HG03520 (cell line): ENCODE data around the gene TAX1BP3.
A peak's percentile ranks its signal among the peaks of the same experiment; 100 is the strongest.

ENCODE experiments used
- ATAC-seq: cut with Tn5 transposase; IDR thresholded peaks from one replicate; pipeline ENCODE4 v1.9.1; 2021; ENCODE audit warnings: mild to moderate bottlenecking, moderate library complexity; ENCODE audit not compliant: unreplicated experiment

The TAX1BP3 gene

GRCh38 chr17:3688852-3689261 is 20.5 kb upstream of the TAX1BP3 start:
- no peak for ATAC-seq

DNA sequence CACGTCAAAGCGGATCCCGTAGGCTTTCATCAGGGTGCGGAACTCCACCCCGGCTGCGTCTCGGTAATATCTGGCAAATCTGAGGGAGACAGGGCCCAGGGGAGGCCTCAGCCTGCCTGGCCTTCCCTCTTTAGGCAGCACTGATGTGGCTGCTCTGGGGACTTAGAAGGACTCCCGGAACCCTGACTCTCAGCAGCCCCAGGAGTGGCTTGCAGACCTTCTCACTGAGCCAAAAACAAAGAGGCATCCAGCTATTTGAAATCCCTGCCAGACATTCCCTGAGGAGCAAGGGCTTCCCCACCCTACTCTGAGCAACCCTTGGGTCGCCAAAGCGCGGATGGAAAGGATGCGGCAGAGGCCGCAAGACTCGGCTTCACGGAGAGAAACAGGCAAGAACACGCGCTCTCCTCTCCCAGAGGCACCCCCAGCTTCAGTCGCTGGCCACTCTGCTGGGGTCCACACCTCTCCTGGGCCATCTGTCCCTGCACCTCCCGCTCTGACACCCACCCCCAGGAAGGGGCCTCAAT is 19.7 kb upstream of the TAX1BP3 start:
- ATAC-seq: no peak

- no peak for ATAC-seq
Measured at GRCh38 chr17:3685174-3685573, 16.8 kb upstream of the TAX1BP3 start.

DNA sequence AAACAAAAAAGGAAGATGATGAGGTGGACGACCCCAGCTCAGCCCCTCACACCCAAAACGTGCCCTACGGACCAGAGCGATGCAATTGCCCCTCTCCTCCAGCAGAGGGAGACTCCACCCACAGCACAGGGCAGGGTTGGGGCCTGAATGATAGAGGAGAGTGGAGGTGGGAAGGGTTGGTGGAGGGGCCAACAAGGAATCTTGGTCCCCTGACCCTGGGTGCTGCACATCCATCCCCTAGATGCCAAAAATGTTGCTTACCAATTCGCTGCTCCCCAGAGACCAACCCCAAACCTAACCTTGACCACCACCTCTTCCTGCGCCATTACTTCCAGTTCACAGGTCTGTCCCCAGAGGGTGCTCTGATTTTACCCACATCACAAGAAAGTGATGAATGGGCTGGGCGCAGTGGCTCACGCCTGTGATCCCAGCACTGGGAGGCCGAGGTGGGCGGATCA is 14.7 kb upstream of the TAX1BP3 start:
- peak; percentile 58 for ATAC-seq

GRCh38 chr17:3682033-3682432 is 13.7 kb upstream of the TAX1BP3 start:
- no peak for ATAC-seq

DNA sequence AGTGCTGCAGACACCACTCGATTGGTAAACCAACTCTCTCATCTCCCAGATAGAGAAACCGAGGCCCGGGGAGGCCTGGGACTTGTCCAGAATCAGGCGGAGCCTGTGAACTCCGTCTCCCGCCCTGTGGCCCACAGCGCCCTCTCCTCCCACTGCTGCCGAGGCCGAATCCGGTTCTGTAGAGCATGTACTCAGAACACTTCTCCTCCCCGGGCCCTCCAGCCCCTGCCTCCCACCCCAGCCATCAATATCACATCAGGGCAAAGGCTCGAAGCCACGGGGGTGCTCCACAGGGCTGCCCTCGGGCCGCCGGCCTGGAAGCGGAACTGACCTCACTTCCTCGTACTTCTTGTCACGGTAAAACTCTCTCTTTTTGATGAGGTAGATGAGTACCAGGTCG is 13.2 kb upstream of the TAX1BP3 start:
- ATAC-seq: no peak

- ATAC-seq: no peak
Measured at GRCh38 chr17:3681057-3681456, 12.7 kb upstream of the TAX1BP3 start.

DNA sequence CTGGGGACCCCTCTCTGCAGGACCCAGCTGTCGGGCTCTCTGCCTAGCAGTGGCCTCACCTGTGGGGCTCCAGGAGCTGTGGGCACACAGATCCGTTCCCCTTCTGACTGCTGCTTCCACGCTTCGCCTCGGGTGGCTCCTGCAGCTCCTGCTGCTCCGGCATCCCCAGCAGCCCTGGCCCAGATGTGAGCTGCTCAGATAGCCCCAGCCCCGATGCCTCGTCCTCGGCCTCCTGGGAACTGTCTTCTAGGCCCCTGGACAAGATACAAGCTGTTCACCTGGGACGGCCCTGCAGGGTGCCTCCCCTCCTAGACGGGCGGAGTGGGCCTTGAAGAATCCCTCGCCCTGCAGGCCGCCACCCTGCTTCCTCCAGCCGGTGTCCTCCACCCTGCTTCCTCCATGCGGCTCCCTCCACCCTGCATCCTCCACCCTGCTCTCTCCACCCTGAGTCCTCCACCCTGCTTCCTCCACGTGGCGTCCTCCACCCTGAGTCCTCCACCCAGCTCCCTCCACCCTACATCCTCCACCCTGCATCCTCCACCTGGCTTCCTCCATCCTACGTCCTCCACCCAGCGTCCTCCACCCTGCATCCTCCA is 11.3 kb upstream of the TAX1BP3 start:
- no peak for ATAC-seq

- ATAC-seq: no peak
Measured at GRCh38 chr17:3678821-3679530, 10.6 kb upstream of the TAX1BP3 start.

DNA sequence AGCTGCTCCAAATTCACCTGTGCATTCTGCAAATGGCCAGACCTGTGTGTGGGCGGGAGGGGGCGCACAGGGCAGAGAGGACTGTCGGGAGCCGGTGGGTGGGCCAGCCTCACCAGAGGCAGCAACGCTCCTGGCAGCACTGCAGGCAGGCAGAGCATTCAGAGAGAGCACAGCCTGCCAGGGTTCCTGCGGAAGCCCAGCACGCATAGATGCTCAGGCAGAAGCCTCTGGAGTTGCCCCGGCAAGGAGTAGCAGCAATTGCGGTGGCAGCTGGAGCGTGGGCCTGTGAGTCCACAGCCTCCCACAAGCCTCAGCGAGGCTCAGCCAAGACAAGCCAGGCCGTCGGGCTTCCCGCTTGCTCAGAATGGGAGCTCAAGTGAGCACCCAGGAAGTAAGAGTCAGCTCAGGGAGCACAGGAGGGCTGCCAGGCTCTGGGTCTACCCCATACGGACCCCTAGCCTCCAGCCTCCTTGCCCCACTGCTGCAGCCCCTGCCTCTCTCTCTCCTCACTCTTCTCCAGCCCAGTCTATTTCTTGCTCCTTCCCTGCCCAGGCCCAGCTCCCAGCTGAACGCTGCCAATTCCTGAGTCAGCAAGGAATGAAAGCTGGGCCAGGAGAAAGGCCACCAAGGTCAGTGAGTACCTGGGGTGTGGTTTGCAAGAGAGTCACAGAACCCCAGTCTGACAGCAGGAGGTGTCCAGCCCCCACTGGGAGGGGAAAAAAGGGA is 9.9 kb upstream of the TAX1BP3 start:
- ATAC-seq: no peak

- ATAC-seq: no peak
Measured at GRCh38 chr17:3675886-3676285, 7.5 kb upstream of the TAX1BP3 start.

DNA sequence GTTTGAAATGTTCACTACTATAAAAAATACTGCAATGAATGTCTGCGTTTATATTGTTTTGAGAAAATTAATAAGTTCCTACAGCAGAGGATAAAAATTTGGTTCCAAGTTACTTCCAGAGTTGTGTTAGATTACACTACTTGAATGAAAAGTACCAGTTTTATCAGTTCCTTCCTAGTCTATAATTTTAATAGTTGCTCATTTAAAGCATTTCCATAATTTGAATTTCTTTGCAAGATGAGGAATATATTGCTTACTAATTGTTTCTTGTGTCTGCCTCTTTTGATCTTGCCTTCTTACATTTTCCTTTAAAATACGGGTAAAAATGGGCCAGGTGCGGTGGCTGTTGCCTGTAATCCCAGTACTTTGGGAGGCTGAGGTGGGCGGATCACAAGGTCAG is 4.2 kb upstream of the TAX1BP3 start:
- ATAC-seq: no peak

- no peak for ATAC-seq
Measured at GRCh38 chr17:3669548-3669947, 1.2 kb upstream of the TAX1BP3 start.

DNA sequence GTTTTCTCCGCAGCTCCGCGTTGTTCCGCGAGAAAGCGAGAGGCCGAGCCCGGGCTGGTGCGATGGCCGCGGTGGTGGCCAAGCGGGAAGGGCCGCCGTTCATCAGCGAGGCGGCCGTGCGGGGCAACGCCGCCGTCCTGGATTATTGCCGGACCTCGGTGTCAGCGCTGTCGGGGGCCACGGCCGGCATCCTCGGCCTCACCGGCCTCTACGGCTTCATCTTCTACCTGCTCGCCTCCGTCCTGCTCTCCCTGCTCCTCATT is 638 bp upstream of the TAX1BP3 start:
- no peak for ATAC-seq

DNA sequence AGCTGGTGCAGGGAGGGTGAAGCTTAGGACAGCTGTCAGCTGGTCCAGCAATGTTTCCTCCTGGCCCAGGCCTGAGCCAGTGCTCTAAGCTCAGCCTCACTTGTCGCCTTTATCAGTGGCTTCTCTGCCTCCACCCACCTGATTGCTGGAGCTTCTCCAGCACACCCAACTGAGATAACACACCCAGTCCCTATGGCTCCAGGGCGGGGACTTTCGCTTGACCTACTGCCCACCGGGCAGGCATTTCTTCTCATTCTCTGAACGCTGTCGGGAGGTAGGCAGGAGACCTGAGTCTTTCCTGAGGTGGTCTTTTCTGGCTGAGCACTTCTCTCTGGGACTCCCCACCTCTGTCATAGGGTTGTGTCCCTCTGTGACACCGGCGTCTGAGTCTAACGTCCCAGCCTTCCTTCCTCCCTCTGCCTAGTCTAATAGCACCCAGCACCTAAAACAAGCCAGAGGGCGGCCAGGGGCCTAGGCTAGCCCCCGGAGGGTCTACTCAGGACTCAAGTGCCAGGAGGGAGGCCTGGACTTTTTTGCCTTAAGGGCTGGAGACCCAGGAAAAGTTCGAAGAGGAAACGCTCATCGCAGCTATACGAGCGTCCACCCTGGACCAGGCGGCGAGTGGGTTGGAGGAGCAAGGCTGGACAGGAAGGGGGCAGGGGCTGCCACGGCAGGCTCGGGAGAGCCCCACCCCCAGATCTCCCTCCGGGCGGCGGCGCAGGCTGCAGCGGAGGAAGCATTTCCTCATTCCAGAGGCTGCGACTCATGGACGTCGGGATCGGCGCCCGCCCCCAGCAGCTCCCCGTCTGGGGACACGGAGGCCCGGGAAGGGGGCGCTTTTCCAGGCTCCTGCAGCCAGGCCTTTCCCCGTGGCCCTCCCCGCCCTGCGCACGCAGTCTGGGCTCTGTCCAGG is 756 bp downstream of the TAX1BP3 start:
- peak; percentile 2 for ATAC-seq

DNA sequence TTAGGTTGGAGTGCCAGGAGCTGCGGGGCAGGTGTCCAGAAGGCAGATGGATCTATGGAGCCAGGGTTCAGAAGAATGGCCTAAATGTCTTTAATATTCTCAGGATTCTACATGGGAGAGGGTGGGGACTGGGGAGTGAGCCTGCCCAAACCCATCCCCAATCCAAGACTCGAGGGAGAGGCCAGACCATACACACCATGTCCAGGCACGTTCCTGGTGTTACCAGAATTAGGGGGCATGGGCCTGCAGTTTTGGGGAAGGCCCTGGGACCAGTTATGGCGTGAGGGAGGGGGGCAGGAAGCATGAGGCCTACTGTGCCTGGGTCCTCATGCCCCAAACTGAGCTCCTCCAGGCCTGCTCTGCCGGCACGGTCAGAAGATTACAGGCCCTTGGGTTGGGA is 1.9 kb downstream of the TAX1BP3 start:
- no peak for ATAC-seq

DNA sequence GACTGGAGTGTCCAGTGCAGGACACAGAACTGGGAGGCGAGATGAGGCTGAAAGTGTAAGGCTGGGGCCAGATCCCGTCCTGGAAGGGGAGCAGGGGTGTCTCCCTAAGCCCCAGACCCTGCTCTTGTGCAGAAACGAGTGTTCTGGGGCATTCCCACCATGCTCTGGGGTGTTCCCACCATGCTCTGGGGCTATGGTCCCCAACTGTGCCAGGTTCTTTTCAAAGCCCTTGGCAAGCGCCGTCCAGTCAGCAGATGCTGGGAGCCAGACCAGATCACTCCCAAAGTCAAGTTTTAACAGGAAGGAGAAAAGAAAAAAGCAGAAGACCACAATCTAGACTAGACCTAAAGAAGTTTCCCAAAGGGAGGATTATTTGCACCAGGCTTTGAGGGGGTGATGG is 2.5 kb downstream of the TAX1BP3 start:
- ATAC-seq: no peak

GRCh38 chr17:3663102-3664011 is 5.0 kb downstream of the TAX1BP3 start:
- no peak for ATAC-seq

GRCh38 chr17:3660311-3660891 is 8.0 kb downstream of the TAX1BP3 start:
- ATAC-seq: no peak
